Neural cell (in vitro differentiated cells): Measurements from ENCODE around the gene NINL.

ENCODE experiments used
- CTCF ChIP-seq: fragments of 450-650 bp; IDR thresholded peaks from 2 replicates; pipeline ENCODE4 v1.5.1; 2014; ENCODE audit warnings: antibody characterized with exemption, mild to moderate bottlenecking, moderate library complexity; ENCODE audit not compliant: poor library complexity, severe bottlenecking
- RAD21 ChIP-seq: fragments of 450-650 bp; conservative IDR thresholded peaks from 2 replicates; pipeline ENCODE4 v1.6.1; 2014; ENCODE audit warnings: antibody characterized with exemption, mild to moderate bottlenecking, moderate library complexity
- REST ChIP-seq: IDR thresholded peaks from 2 replicates; pipeline ENCODE4 v1.6.1; 2012; ENCODE audit warnings: borderline replicate concordance

- TF ChIP-seq CTCF (no peak), REST (no peak), RAD21 (no peak)
Observed at GRCh38 chr20:25529295-25529951, 55.9 kb downstream of the NINL start.
